ENCODE data around the gene ACTR10.

The ACTR10 gene

GRCh38 chr14:58177125-58177524, 22.8 kb upstream of the ACTR10 start:
- no peaks in the 10 kb centered on the region for H3F3A ChIP-seq (ENCODE audit: insufficient read depth)
- no peak overlapping the region for H2AFZ ChIP-seq (ENCODE audit: low read depth, low read length, severe bottlenecking)
- H3K4me2 ChIP-seq (ENCODE audit: low read depth, low read length, poor library complexity, severe bottlenecking), result no peak overlapping the region
- H3K4me3 ChIP-seq (ENCODE audit: insufficient read depth, low read length, poor library complexity, severe bottlenecking), result no peak overlapping the region
- H4K20me1 ChIP-seq (ENCODE audit: low read depth, low read length), result no peaks in the 10 kb centered on the region
- H3K27me3 ChIP-seq (ENCODE audit: low read length), result no peaks in the 10 kb centered on the region
- H3K36me3 ChIP-seq (ENCODE audit: low read length), result no peaks in the 10 kb centered on the region
- no peak overlapping the region for H3K9ac ChIP-seq (ENCODE audit: low read length)
- H3K27ac ChIP-seq (ENCODE audit: low read depth, low read length), result no peak overlapping the region
- TF ChIP-seq CTCF (IDR thresholded peaks at IDR 0.05; ENCODE audit: insufficient read depth, low read length, poor library complexity, severe bottlenecking) (no peak), EZH2phosphoT487 (conservative IDR thresholded peaks at IDR 0.05; ENCODE audit: low read length) (no peak)
- no peaks in the 10 kb centered on the region for H3K9me3 ChIP-seq (ENCODE audit: insufficient read depth, low read length)
- no peaks in the 10 kb centered on the region for H3K79me2 ChIP-seq (ENCODE audit: insufficient read depth, low read length)
- no peaks in the 10 kb centered on the region for H3K9me2 ChIP-seq (replicated peaks; ENCODE audit: insufficient read depth, low read length)

- no peaks in the 10 kb centered on the region for H3K27me3 ChIP-seq (ENCODE audit: low read length)
- no peak overlapping the region for H2AFZ ChIP-seq (ENCODE audit: low read depth, low read length, severe bottlenecking)
- TF ChIP-seq CTCF (IDR thresholded peaks at IDR 0.05; ENCODE audit: insufficient read depth, low read length, poor library complexity, severe bottlenecking) (no peak), EZH2phosphoT487 (conservative IDR thresholded peaks at IDR 0.05; ENCODE audit: low read length) (no peak)
- H3K27ac ChIP-seq (ENCODE audit: low read depth, low read length), result no peak overlapping the region
- H3K9me2 ChIP-seq (replicated peaks; ENCODE audit: insufficient read depth, low read length), result no peaks in the 10 kb centered on the region
- H3K9me3 ChIP-seq (ENCODE audit: insufficient read depth, low read length), result no peaks in the 10 kb centered on the region
- no peaks in the 10 kb centered on the region for H3K79me2 ChIP-seq (ENCODE audit: insufficient read depth, low read length)
- no peaks in the 10 kb centered on the region for H4K20me1 ChIP-seq (ENCODE audit: low read depth, low read length)
- H3K36me3 ChIP-seq (ENCODE audit: low read length), result no peaks in the 10 kb centered on the region
- H3F3A ChIP-seq (ENCODE audit: insufficient read depth), result no peaks in the 10 kb centered on the region
- no peak overlapping the region for H3K4me2 ChIP-seq (ENCODE audit: low read depth, low read length, poor library complexity, severe bottlenecking)
- H3K4me3 ChIP-seq (ENCODE audit: insufficient read depth, low read length, poor library complexity, severe bottlenecking), result no peak overlapping the region
- no peak overlapping the region for H3K9ac ChIP-seq (ENCODE audit: low read length)
Observed at GRCh38 chr14:58189176-58189575, 10.8 kb upstream of the ACTR10 start.

- no peaks in the 10 kb centered on the region for H3K9me3 ChIP-seq (ENCODE audit: insufficient read depth, low read length)
- H4K20me1 ChIP-seq (ENCODE audit: low read depth, low read length), result no peaks in the 10 kb centered on the region
- no peak for TF ChIP-seq EZH2phosphoT487 (conservative IDR thresholded peaks at IDR 0.05; ENCODE audit: low read length)
- TF ChIP-seq CTCF (IDR thresholded peaks at IDR 0.05; ENCODE audit: insufficient read depth, low read length, poor library complexity, severe bottlenecking), result no peak
- H3K4me3 ChIP-seq (ENCODE audit: insufficient read depth, low read length, poor library complexity, severe bottlenecking), result no peak overlapping the region
- H3K27ac ChIP-seq (ENCODE audit: low read depth, low read length), result no peak overlapping the region
- no peak overlapping the region for H3K4me2 ChIP-seq (ENCODE audit: low read depth, low read length, poor library complexity, severe bottlenecking)
- H3K9ac ChIP-seq (ENCODE audit: low read length), result no peak overlapping the region
- H3K79me2 ChIP-seq (ENCODE audit: insufficient read depth, low read length), result no peaks in the 10 kb centered on the region
- no peaks in the 10 kb centered on the region for H3K27me3 ChIP-seq (ENCODE audit: low read length)
- no peaks in the 10 kb centered on the region for H3F3A ChIP-seq (ENCODE audit: insufficient read depth)
- H2AFZ ChIP-seq (ENCODE audit: low read depth, low read length, severe bottlenecking), result no peak overlapping the region
- H3K9me2 ChIP-seq (replicated peaks; ENCODE audit: insufficient read depth, low read length), result no peaks in the 10 kb centered on the region
- no peaks in the 10 kb centered on the region for H3K36me3 ChIP-seq (ENCODE audit: low read length)
Observed at GRCh38 chr14:58191763-58192601, 8.0 kb upstream of the ACTR10 start.
